H9 (cell line): ENCODE data around the gene MAN1A1. TPM values are rescaled to one million over a fixed set of nuclear protein-coding genes. Genes with fewer than 3 reads are reported as not detected.

Experiments used
- DNase-seq: peaks from one replicate; pipeline ENCODE4 v3.0.0-alpha.2; 2017
- H2AFZ ChIP-seq: one replicate; pipeline ENCODE4 v1.6.1; 2013; ENCODE audit warnings: mild to moderate bottlenecking, low read length, control low read depth, moderate library complexity
- H2AK5ac ChIP-seq: 2 replicates; pipeline ENCODE4 v1.6.1; 2013; ENCODE audit warnings: low read length, control low read depth, mixed read lengths; ENCODE audit not compliant: insufficient read length
- H2BK120ac ChIP-seq: one replicate; pipeline ENCODE4 v1.6.1; 2013; ENCODE audit warnings: low read depth, mild to moderate bottlenecking, low read length, control low read depth, inconsistent platforms; ENCODE audit not compliant: poor library complexity, severe bottlenecking
- H2BK12ac ChIP-seq: 2 replicates; pipeline ENCODE4 v1.6.1; 2013; ENCODE audit warnings: low read length, control low read depth, mixed read lengths, low read depth; ENCODE audit not compliant: insufficient read length
- H2BK15ac ChIP-seq: 2 replicates; pipeline ENCODE4 v1.6.1; 2013; ENCODE audit warnings: low read depth, low read length, control low read depth
- H2BK20ac ChIP-seq: one replicate; pipeline ENCODE4 v1.6.1; 2013; ENCODE audit warnings: low read depth, mild to moderate bottlenecking, low read length, control low read depth, inconsistent platforms; ENCODE audit not compliant: poor library complexity, severe bottlenecking
- H2BK5ac ChIP-seq: 2 replicates; pipeline ENCODE4 v1.6.1; 2013; ENCODE audit warnings: low read length, control low read depth, mixed read lengths; ENCODE audit not compliant: insufficient read length
- H3K14ac ChIP-seq: 2 replicates; pipeline ENCODE4 v1.6.1; 2013; ENCODE audit warnings: low read length, control low read depth; ENCODE audit not compliant: insufficient read depth
- H3K18ac ChIP-seq: 2 replicates; pipeline ENCODE4 v1.6.1; 2013; ENCODE audit warnings: low read depth, mild to moderate bottlenecking, mixed read lengths, low read length, control low read depth; ENCODE audit not compliant: insufficient read length
- H3K23ac ChIP-seq: 2 replicates; pipeline ENCODE4 v1.6.1; 2013; ENCODE audit warnings: low read length, control low read depth, mixed read lengths, low read depth; ENCODE audit not compliant: insufficient read length
- H3K23me2 ChIP-seq: 2 replicates; pipeline ENCODE4 v1.6.1; 2013; ENCODE audit warnings: low read depth, mild to moderate bottlenecking, mixed read lengths, low read length, control low read depth; ENCODE audit not compliant: insufficient read length, poor library complexity, severe bottlenecking
- H3K27ac ChIP-seq: 2 replicates; pipeline ENCODE4 v1.5.1; 2013; ENCODE audit warnings: low read length, control low read depth, mixed read lengths, low read depth; ENCODE audit not compliant: insufficient read length
- H3K27me3 ChIP-seq: 2 replicates; pipeline ENCODE4 v1.6.1; 2013; ENCODE audit warnings: low read length, control low read depth, inconsistent platforms; ENCODE audit not compliant: insufficient read depth
- H3K4ac ChIP-seq: 2 replicates; pipeline ENCODE4 v1.6.1; 2013; ENCODE audit warnings: low read depth, mild to moderate bottlenecking, control low read depth, inconsistent platforms, low read length, moderate library complexity
- H3K4me1 ChIP-seq: 2 replicates; pipeline ENCODE4 v1.6.1; 2013; ENCODE audit warnings: low read length, control low read depth, inconsistent platforms; ENCODE audit not compliant: insufficient read depth
- H3K4me2 ChIP-seq: 2 replicates; pipeline ENCODE4 v1.6.1; 2013; ENCODE audit warnings: low read length, control low read depth, mixed read lengths; ENCODE audit not compliant: insufficient read length, insufficient read depth
- H3K56ac ChIP-seq: 2 replicates; pipeline ENCODE4 v1.6.1; 2013; ENCODE audit warnings: low read depth, mild to moderate bottlenecking, mixed read lengths, low read length, control low read depth; ENCODE audit not compliant: insufficient read length
- H3K79me1 ChIP-seq: 2 replicates; pipeline ENCODE4 v1.6.1; 2013; ENCODE audit warnings: low read depth, mild to moderate bottlenecking, moderate library complexity, low read length, control low read depth, inconsistent platforms; ENCODE audit not compliant: insufficient read depth, poor library complexity, severe bottlenecking
- H3K79me2 ChIP-seq: 2 replicates; pipeline ENCODE4 v1.6.1; 2013; ENCODE audit warnings: low read length, control low read depth, inconsistent platforms; ENCODE audit not compliant: insufficient read depth
- H3K9ac ChIP-seq: 2 replicates; pipeline ENCODE4 v1.6.1; 2013; ENCODE audit warnings: low read length, control low read depth, mixed read lengths; ENCODE audit not compliant: insufficient read length; ENCODE audit errors: extremely low read depth
- H3K9me3 ChIP-seq: one replicate; pipeline ENCODE4 v1.6.1; 2013; ENCODE audit warnings: low read depth, low read length, inconsistent platforms; ENCODE audit not compliant: control insufficient read depth
- H3T11ph ChIP-seq: one replicate; pipeline ENCODE4 v1.6.1; 2013; ENCODE audit warnings: mild to moderate bottlenecking, low read length, control low read depth, inconsistent platforms
- H4K20me1 ChIP-seq: one replicate; pipeline ENCODE4 v1.6.1; 2013; ENCODE audit not compliant: control insufficient read depth, insufficient read length, insufficient read depth
- H4K5ac ChIP-seq: 2 replicates; pipeline ENCODE4 v1.6.1; 2013; ENCODE audit warnings: low read depth, mild to moderate bottlenecking, mixed read lengths, low read length, control low read depth; ENCODE audit not compliant: insufficient read length
- H4K8ac ChIP-seq: replicated peaks from 2 replicates; pipeline ENCODE4 v1.6.1; 2013; ENCODE audit warnings: low read length, control low read depth, mixed read lengths, low read depth; ENCODE audit not compliant: insufficient read length
- H4K91ac ChIP-seq: 2 replicates; pipeline ENCODE4 v1.6.1; 2013; ENCODE audit warnings: low read depth, mild to moderate bottlenecking, moderate library complexity, mixed read lengths, low read length, control low read depth; ENCODE audit not compliant: insufficient read length
- H3K27ac Mint-ChIP-seq, 3 experiments: 2 replicates in 2 of 3; 3 replicates in 1 of 3; pipeline ENCODE4 v1.8.0; 2020 to 2021; ENCODE audit warnings: mixed read lengths in 3 of 3, mild to moderate bottlenecking in 1 of 3, moderate library complexity in 1 of 3
- H3K27me3 Mint-ChIP-seq: 2 replicates; pipeline ENCODE4 v1.8.0; 2021; ENCODE audit warnings: low read depth, mild to moderate bottlenecking, moderate library complexity, mixed read lengths
- H3K36me3 Mint-ChIP-seq, 3 experiments: 2 replicates in 2 of 3; 3 replicates in 1 of 3; pipeline ENCODE4 v1.8.0; 2020 to 2021; ENCODE audit warnings: low read depth in 3 of 3, mixed read lengths in 3 of 3; ENCODE audit not compliant: insufficient read depth in 1 of 3
- H3K4me1 Mint-ChIP-seq, 2 experiments: 2 replicates each; pipeline ENCODE4 v1.8.0; 2020; ENCODE audit warnings: mixed read lengths in 2 of 2
- H3K4me3 Mint-ChIP-seq, 2 experiments: 2 replicates in 1 of 2; 3 replicates in 1 of 2; pipeline ENCODE4 v1.8.0; 2020 to 2021; ENCODE audit warnings: mild to moderate bottlenecking in 2 of 2, mixed read lengths in 2 of 2, moderate library complexity in 1 of 2
- H3K9me3 Mint-ChIP-seq, 2 experiments: 2 replicates in 1 of 2; 3 replicates in 1 of 2; pipeline ENCODE4 v1.8.0; 2020; ENCODE audit warnings: mild to moderate bottlenecking in 2 of 2, mixed read lengths in 2 of 2, moderate library complexity in 1 of 2
- CTCF ChIP-seq: fragments of 200-600 bp; sonication (generic); conservative IDR thresholded peaks from 3 replicates; pipeline ENCODE4 v1.8.0; 2021; ENCODE audit warnings: antibody characterized with exemption, mild to moderate bottlenecking
- WGBS: extraction: QIAGEN DNeasy Blood & Tissue Kit; methylation state at CpG from one replicate; pipeline ENCODE4 v1.1.7; 2013; ENCODE audit warnings: missing lambda C conversion rate, low lambda C conversion rate, mixed read lengths; ENCODE audit not compliant: insufficient read length; ENCODE audit errors: extremely low coverage; 5-methylcytosine and 5-hydroxymethylcytosine counted together
- total RNA-seq: library from RNA; stranded (reverse); gene quantifications from 2 replicates; pipeline ENCODE4 v1.2.1, GENCODE V29; 2021

Gene MAN1A1
- total RNA-seq, 1 experiment from 2014 or later, result 1.6 TPM

DNA sequence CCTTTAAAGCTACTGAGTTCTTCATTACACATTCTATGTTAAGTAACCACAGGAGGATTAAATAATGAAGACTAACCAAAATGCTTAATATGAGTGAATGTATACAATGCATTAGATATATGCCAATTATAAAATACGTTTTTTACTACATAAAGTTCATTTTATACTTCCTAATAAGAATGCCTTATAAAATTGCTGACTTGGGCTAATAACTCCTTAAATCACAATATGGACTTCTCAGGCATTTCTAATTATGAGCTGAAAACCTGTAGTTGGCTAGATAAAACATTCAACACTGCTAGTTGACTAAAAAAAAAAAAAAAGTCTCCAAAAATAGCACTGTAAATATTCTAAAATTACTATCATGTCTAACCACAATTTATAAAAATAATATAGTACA lies 11.8 kb downstream of the MAN1A1 start:
- WGBS, result no CpG with 5 or more reads among the region's 1 CpG
- Histone ChIP-seq H3K23me2 (no peaks in the 10 kb centered on the region), H3K56ac (no peak overlapping the region), H2BK15ac (no peak overlapping the region), H2AK5ac (no peak overlapping the region), H2BK120ac (no peak overlapping the region), H3K79me2 (no peaks in the 10 kb centered on the region), H3K79me1 (no peaks in the 10 kb centered on the region), H4K20me1 (no peaks in the 10 kb centered on the region), H4K91ac (no peak overlapping the region), H2BK5ac (no peak overlapping the region), H3K9ac (no peak overlapping the region), H3K4me1 (peaks cover 3% of the 10 kb centered on the region; the same call in 1 of the 2 replicates), H2BK20ac (no peak overlapping the region), H4K5ac (no peak overlapping the region), H3K18ac (no peak overlapping the region), H3K27me3 (no peaks in the 10 kb centered on the region), H2AFZ (no peak overlapping the region), H3T11ph (no peak overlapping the region), H4K8ac (no peak overlapping the region), H3K27ac (no peak overlapping the region), H3K9me3 (no peaks in the 10 kb centered on the region), H3K23ac (no peak overlapping the region), H3K14ac (no peak overlapping the region), H3K4me2 (no peak overlapping the region), H2BK12ac (no peak overlapping the region), H3K4ac (no peak overlapping the region)
- Mint-ChIP-seq H3K4me3 (no peak overlapping the region), H3K4me1 (peaks cover 21 to 25% of the 10 kb centered on the region in 2 experiments), H3K9me3 (no peaks in the 10 kb centered on the region), H3K36me3 (no peaks in the 10 kb centered on the region), H3K27me3 (no peaks in the 10 kb centered on the region), H3K27ac (no peak overlapping the region)
- no peak for DNase-seq
- no peak for TF ChIP-seq CTCF
